Stimulated activated CD4-positive, alpha-beta T cell treated with anti-CD3 and anti-CD28 coated beads, Interleukin-4, amount 100 ng/mL, for 24 hours (primary cell): ENCODE data around the gene MACO1.
"Not testable (repeated sequence)": the region's sequence is repeated elsewhere in the genome, so short reads cannot be mapped to it uniquely, and the experiment has no call there.

Experiments
- DNase-seq: peaks from one replicate; pipeline ENCODE4 v3.0.0-alpha.2; 2020

Gene MACO1

DNA sequence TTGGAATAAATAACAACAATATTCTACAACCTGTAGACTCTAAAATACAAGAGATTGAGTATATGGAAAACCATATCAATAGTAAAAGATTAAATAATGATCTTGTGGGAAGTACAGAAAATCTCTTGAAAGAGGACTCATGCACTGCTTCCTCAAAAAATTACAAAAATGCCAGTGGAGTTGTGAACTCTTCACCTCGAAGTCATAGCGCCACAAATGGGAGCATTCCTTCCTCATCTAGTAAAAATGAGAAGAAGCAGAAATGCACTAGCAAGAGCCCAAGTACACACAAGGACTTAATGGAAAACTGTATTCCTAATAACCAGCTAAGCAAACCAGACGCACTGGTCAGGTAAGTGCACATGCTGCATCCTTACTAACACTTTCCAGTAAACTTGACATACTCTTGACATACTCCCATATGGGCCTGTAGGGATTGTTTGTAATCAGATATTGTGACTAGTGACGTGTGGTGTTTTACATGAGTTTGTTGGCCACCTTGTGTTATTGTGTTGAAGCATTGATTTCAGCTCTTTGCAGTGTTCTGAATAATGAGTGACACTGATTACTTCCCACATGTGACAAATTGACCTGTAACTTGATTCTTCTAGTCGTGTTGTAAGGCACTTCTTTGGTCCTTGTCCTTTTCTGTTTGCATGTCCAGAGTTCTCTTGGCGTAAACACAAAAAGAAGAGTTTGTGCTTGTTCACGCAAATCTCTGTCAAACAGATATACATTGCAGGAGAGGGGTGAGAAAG is 28.0 kb downstream of the MACO1 start:
- DNase-seq, result no peak

DNA sequence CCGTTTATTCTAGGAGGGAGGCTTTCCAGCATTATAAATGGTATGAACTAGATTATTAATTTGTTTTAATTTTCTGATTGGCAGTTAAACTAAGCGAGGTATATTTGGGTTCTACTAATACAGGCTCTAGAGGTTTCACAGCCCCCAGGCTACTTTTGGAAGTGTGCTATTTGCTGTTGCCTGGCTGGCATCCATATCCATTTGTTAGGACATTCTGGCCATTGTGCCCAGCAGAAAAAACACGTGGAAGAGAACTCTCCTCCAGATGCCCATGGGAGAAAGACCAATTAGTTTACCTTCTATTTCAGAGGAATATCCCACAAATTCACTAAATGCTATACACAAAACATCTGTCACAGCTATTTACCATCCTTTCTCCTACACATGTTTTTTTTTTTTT is 29.3 kb downstream of the MACO1 start:
- no peak for DNase-seq

- DNase-seq, result not testable (repeated sequence)
Measured at GRCh38 chr1:25460816-25461215, 30.1 kb downstream of the MACO1 start.

- DNase-seq, result no peak
Measured at GRCh38 chr1:25461849-25462248, 31.2 kb downstream of the MACO1 start.

DNA sequence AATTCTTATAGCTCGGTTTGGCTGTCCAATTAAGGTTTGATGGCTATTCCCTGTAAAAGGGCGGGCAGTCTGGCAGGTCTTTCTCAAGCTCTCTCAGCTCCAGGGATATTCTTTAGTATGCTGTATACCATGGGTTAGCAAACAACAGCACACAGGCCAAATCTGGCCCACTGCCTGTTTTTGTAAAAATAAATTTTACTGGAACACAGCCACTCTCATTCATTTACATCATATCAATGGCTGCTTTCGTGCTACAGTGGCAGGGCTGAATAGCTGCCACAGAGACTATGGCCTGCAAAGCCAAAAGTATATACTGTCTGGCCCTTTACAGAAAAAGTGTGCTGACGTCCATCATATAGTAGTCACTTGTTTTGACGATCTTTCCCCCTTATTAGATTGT is 32.0 kb downstream of the MACO1 start:
- no peak for DNase-seq

DNA sequence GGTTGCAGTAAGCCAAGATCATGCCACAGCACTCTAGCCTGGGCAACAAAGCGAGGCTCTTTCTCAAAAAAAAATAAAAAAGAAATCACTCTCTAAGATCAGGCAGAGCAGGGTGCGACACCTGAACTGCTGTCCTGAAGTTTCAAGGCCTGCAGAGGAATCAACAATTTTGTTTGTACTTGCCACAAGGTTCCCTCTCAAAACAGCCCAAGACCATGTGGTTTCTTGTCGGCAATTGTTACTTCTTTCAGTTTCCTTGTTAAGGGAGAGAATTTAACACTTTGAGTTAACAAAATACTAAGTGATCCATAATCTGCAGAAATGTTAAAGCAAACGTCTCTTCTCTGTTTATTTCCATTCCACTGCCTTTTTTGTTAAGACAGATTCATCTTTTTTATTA is 36.5 kb downstream of the MACO1 start:
- DNase-seq, result no peak

- DNase-seq, result no peak
Measured at GRCh38 chr1:25467616-25468015, 36.9 kb downstream of the MACO1 start.

- DNase-seq, result no peak
Measured at GRCh38 chr1:25468033-25468432, 37.3 kb downstream of the MACO1 start.

GRCh38 chr1:25469177-25469576 is 38.5 kb downstream of the MACO1 start:
- no peak for DNase-seq

GRCh38 chr1:25472471-25472870 is 41.8 kb downstream of the MACO1 start:
- peak; percentile 24 for DNase-seq

- no peak for DNase-seq
Measured at GRCh38 chr1:25473653-25474225, 43.0 kb downstream of the MACO1 start.

DNA sequence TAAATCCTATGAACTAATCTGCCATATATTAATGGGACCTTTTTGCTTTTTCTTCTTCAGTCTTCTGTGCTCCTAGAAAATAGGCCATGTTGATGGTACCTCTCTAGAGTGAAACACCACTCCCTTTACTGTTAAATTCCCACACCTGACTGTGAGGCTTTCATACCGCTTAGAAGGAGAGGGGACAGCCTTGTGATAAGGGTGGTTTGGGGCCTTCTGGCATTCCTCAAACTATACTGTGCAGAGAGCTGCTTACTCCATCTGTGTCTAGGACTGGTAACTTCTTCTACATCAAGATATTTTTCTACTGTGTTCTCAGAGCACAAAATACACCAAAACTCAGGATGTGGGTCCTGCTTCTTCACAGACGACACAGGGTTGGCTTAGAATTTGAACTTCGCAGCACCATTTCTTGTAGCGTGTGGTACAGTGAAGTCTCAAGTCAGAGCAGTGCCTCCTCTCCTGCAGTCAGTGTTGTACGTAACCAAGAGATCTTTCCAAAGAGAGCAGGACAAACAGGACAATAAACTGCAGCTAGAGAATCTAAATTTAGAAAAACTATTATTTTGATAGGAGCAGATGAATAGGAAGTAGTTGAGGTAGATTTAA is 43.8 kb downstream of the MACO1 start:
- DNase-seq, result no peak

GRCh38 chr1:25476186-25477097 is 45.7 kb downstream of the MACO1 start:
- no peak for DNase-seq

- no peak for DNase-seq
Measured at GRCh38 chr1:25477448-25478034, 46.8 kb downstream of the MACO1 start.

GRCh38 chr1:25478633-25479032 is 47.9 kb downstream of the MACO1 start:
- DNase-seq, result no peak

GRCh38 chr1:25481625-25482024 is 50.9 kb downstream of the MACO1 start:
- no peak for DNase-seq

DNA sequence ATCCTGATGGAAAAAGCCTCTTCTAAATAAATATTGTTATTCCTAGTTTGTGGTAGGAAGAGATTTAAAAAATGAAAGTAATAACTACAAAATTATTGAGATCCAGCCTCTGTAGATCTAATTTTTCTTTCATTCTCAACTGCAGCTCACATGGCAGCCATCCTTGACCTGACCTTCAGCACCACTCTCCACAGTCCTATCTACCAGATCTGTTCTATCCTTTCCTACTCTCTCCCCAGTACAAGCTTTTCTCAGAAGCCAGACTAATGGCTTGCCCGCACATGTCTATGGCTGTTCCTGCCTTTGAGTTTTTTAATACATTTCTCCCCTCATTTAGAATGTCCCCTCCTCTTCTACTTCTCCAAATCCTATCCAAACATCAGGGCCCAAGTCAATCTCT is 51.5 kb downstream of the MACO1 start:
- no peak for DNase-seq

DNA sequence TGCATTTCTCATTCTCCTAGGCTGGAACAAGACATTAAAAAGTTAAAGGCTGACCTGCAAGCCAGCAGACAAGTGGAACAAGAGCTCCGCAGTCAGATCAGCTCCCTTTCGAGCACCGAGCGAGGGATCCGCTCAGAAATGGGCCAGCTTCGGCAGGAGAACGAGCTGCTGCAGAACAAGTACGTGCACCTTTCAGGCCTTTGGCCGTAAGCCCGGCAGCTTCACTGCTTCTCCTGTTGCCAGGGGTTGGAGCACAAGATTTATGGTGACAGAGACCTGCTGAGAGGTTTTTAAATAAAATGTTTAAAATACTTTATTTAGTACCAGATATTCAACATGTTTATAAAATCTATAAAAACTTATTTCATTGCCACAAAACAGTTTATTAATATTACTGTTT is 53.4 kb downstream of the MACO1 start:
- no peak for DNase-seq

- DNase-seq, result no peak
Measured at GRCh38 chr1:25484533-25484932, 53.8 kb downstream of the MACO1 start.

GRCh38 chr1:25485536-25486411 is 55.1 kb downstream of the MACO1 start:
- no peak for DNase-seq

DNA sequence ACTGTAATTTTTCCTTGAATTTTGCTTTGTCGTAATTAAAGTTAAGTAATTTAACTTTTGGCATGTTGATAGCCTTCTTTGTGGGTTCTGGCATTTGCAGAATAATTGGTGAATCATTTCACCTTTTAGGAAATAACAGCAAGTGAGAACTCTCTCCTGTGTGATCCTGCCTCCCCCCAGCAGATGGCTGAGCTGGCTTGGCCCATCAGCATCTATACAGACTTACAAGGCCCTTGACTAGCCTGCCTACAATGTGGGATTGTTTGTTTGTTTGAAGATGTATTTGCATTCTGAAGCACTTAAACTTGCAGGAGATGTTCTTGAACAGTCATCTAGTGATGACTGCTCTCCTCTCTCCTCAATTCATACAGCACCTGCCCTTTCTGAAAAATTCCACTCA is 55.9 kb downstream of the MACO1 start:
- no peak for DNase-seq

DNA sequence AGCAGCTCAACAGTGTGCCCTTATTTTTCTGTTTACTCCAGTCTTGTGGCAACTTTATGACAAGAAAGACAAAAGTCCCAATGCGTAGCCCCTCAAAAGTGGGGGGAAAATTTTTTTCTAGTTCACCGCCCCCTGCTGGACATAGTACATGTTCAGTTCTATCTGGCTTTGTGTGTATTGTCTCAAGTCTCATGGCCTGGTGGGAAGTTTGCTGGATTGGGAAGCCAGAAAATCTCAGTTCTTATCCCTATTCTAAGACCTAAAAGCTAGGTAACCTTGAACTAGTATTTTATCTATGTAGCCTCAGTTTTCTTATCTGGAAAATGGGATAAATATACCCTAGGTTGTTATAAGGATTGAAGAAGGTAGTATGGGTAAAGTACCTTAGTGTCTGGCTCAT is 56.9 kb downstream of the MACO1 start:
- peak; percentile 53 for DNase-seq
